HG03342 (cell line): Measurements from ENCODE around the gene MAPK13.
"Not testable (repeated sequence)": the region's sequence is repeated elsewhere in the genome, so short reads cannot be mapped to it uniquely, and the experiment has no call there.

ENCODE experiments used
- ATAC-seq: cut with Tn5 transposase; IDR thresholded peaks from one replicate; pipeline ENCODE4 v1.9.1; 2021; ENCODE audit warnings: mild to moderate bottlenecking, moderate library complexity; ENCODE audit not compliant: unreplicated experiment

MAPK13 gene

GRCh38 chr6:36114798-36115408 is 15.4 kb upstream of the MAPK13 start:
- ATAC-seq, result no peak

GRCh38 chr6:36115412-36115811 is 14.9 kb upstream of the MAPK13 start:
- ATAC-seq, result no peak

- ATAC-seq, result no peak
Measured at GRCh38 chr6:36116066-36116864, 14.0 kb upstream of the MAPK13 start.

- ATAC-seq, result no peak
Measured at GRCh38 chr6:36116943-36117342, 13.4 kb upstream of the MAPK13 start.

- ATAC-seq, result no peak
Measured at GRCh38 chr6:36117658-36118549, 12.4 kb upstream of the MAPK13 start.

GRCh38 chr6:36118550-36119107 is 11.7 kb upstream of the MAPK13 start:
- ATAC-seq, result no peak

- ATAC-seq, result no peak
Measured at GRCh38 chr6:36119209-36119608, 11.1 kb upstream of the MAPK13 start.

DNA sequence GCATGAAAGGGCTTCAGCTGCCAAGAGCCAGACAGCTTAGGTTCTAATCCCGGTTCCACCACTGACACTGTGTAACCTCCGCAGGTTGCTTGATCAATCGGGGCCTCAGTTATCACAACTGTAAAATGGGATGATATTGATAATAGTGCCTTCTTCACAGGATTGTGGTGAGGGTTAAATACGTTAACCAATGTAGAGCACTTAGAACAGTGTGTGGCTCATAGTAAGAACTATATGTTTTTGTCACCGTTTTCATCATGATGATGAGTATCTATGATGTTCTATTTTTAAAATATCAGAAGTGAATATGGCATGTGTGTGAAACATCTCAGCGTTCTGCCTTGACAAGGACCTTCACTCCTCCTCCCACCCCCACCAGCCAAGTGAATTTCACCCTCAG is 10.3 kb upstream of the MAPK13 start:
- no peak for ATAC-seq

GRCh38 chr6:36120539-36120938 is 9.8 kb upstream of the MAPK13 start:
- ATAC-seq, result no peak

DNA sequence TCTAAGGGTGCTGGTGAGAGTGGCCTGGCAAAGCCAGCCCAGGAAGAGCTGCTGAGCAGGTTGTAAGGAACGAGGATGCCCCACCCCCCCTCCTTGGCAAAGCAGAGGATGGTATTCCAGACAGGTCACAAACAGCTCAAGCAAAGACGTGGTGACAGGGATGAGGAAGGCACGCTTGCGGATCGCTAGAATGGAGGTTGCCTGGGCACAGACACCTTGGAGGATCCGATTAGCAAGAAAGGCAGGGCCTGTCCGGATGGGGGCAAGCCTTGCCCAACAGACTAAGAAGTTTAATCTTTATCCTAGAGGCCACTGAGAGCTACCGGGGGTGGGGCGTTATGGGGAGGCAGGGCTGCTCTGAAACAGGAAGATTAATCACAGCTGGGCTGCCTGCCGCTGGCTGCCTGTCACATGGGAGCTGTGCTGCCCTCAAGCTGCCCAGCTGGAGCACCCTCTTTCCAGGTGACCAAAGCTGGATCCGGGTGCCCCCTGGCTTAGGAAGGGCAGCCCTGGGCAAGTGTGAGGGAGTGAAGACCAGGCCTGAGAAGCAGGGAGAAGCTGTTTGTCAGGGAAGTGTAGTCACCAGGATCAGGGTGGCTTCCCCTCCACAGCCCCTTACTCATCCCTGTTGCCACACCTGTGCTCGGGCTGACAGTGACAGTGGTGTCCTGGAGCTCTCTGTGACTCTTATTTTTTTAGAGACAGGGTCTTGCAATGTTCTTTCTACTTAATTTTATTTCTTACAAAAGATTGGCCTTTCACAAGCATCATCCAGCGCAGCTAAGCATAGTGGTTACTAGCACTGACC is 9.1 kb upstream of the MAPK13 start:
- no peak for ATAC-seq

DNA sequence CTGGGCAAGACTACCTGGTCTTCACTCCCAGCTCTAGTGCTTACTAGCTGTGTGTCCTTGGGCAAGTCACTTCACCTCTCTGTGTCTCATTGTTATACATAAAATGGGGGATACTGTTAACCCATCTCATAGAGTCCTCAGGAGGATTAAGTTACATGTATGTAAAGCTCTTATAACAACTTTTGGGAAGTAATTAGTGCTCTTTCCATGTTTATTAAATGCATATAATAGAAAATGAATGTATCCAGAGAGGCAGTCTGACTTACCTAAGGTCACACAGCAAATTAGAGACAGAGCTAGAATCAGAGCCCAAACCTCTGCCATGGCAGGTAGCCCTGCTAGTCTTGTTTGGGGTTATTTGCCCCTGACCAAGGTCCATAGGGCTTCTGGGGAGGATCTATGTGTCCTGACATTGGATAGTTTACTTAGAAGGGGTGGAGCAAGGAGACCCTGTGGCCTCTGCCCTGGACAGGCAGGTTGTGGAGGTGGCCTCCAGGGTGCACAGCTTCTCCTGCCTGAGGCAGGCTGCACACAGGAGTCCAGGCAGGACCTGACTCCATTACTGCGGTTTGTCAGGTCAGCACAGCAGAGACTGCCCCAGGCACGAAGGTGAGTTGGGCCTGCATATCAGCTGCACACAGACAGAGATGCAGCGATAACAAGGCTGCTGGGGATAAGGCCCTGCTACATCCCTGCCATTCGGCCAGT is 8.4 kb upstream of the MAPK13 start:
- no peak for ATAC-seq

DNA sequence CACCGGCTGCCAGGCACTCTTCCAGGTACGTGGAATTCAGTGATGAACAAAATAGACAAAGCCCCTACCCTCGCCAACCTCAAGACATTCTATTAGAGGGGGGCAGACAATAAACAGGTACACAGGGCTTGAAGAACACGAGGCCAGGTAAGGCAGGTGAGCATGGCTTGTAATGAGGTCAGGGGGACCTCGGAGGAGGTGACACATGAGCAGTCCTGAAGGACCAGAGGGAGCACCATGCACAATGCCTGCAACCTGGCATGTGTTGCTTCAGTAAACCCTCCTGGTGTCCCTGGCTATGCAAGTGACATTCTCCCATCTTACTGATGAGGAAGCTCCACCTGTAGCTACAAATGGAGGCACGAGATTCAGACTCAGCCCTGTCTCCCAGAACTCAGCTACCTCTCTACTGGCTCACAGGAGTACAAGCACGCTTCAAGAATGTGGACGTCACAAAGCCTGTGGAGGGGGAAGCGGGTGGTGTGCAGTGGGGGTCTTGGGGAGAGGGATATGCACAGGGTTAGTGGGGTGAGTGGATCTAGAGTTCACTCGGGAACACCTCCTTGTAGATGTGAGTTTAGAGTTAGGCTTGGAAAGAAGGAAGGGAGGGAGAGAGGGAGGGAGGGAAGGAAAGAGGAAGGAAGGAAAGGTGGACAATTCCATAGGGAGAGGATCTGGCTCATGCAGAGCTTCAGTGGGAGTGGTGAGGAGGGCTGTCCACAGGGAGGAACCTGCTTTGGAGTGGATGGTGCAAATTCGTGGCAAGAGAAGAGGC is 7.6 kb upstream of the MAPK13 start:
- no peak for ATAC-seq

GRCh38 chr6:36123270-36124139 is 6.8 kb upstream of the MAPK13 start:
- peak; percentile 67 for ATAC-seq

GRCh38 chr6:36124346-36124745 is 6.0 kb upstream of the MAPK13 start:
- ATAC-seq, result not testable (repeated sequence)

- ATAC-seq, result no peak
Measured at GRCh38 chr6:36124881-36125280, 5.4 kb upstream of the MAPK13 start.

DNA sequence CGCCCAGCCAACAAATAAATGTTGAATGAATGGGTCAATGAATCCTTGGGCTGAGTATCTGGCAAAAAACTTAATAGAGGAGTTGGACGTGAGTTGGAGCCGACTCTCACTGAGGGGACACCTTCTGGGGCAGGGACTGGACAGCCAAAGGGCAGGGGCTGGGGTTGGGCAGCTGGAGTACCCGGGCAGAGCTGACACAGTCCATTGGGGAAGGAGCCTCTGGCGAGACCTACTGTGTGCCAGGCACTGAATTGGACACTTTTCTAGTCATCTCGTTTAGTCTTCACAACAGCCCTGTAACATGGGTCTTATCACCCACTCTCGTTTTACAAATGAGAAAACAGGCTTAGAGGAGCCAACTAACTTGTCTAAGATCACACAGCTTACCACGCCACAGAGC is 4.7 kb upstream of the MAPK13 start:
- ATAC-seq, result no peak

DNA sequence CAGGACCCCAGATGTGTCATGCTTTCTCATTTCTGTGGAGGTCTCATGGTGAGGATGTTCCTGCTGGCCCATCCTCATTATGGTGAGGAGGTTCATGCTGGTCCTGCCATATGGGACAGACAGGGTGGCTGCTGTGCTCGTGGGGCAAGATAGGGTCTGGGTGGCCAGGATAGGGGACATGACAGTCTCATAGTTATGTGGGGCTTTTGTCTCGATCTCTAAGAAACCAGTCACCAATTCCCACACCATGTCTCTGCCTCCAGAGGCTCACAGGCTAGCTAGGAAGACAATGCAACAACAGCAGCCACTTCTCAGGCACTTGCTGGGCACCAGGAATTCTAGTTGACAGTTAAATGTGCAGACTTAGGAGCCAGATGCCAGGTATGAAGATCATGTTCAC is 4.2 kb upstream of the MAPK13 start:
- no peak for ATAC-seq
